ENCODE results near the gene CRYBG2. TPM values are rescaled to one million over a fixed set of nuclear protein-coding genes. Genes with fewer than 3 reads are reported as not detected.

Gene CRYBG2
- total RNA-seq, 2 donors from 2014 or later: 9.0 to 15.1 TPM

GRCh38 chr1:26350343-26350700 is 3.6 kb downstream of the CRYBG2 start:
- H3K9me3 ChIP-seq (ENCODE audit: control insufficient read depth, low read length): no peaks in the 10 kb centered on the region
- H3K27ac ChIP-seq (ENCODE audit: low read depth, low read length): peak overlapping the region; percentile 89
- peaks cover 25% of the 10 kb centered on the region for H3K4me1 Mint-ChIP-seq
- peaks cover 14% of the 10 kb centered on the region for H3K4me1 ChIP-seq (ENCODE audit: control insufficient read depth, insufficient read depth, low read length)
- H3K36me3 ChIP-seq (ENCODE audit: control insufficient read depth, insufficient read depth, low read length): no peaks in the 10 kb centered on the region
- DNase-seq: no peak
- peak overlapping the region; percentile 63 for H3K9ac ChIP-seq (ENCODE audit: extremely low read depth, low read length, poor library complexity, severe bottlenecking)
- peak overlapping the region; percentile 59 for H3K4me3 ChIP-seq (ENCODE audit: low read length)
- peak overlapping the region; percentile 90 for H3K27ac Mint-ChIP-seq
- WGBS, 2 experiments (ENCODE audit: insufficient coverage in 1 of 2, insufficient read length in 1 of 2): 64% methylated on average over 2 of the region's 2 CpGs; no CpG with 5 or more reads in 1 of the 2 experiments
- no peaks in the 10 kb centered on the region for H3K27me3 ChIP-seq (ENCODE audit: control insufficient read depth, insufficient read depth, low read length, poor library complexity, severe bottlenecking)
- H3K27me3 Mint-ChIP-seq (ENCODE audit: insufficient read depth): no peaks in the 10 kb centered on the region
- H3K4me3 Mint-ChIP-seq: peak overlapping the region; percentile 30
- H3K9me3 Mint-ChIP-seq: no peaks in the 10 kb centered on the region
- TF ChIP-seq CTCF (conservative IDR thresholded peaks at IDR 0.05): no peak
- no peaks in the 10 kb centered on the region for H3K36me3 Mint-ChIP-seq (ENCODE audit: low read depth)

- Histone ChIP-seq H3K4me3 (ENCODE audit: low read length) (no peak overlapping the region), H3K36me3 (ENCODE audit: control insufficient read depth, insufficient read depth, low read length) (no peaks in the 10 kb centered on the region), H3K4me1 (ENCODE audit: control insufficient read depth, insufficient read depth, low read length) (peaks cover 14% of the 10 kb centered on the region), H3K9ac (ENCODE audit: extremely low read depth, low read length, poor library complexity, severe bottlenecking) (peak overlapping the region; percentile 63), H3K27me3 (ENCODE audit: control insufficient read depth, insufficient read depth, low read length, poor library complexity, severe bottlenecking) (no peaks in the 10 kb centered on the region), H3K27ac (ENCODE audit: low read depth, low read length) (no peak overlapping the region), H3K9me3 (ENCODE audit: control insufficient read depth, low read length) (no peaks in the 10 kb centered on the region)
- no peak for DNase-seq
- H3K4me1 Mint-ChIP-seq: peaks cover 25% of the 10 kb centered on the region
- H3K4me3 Mint-ChIP-seq: no peak overlapping the region
- no peak for TF ChIP-seq CTCF (conservative IDR thresholded peaks at IDR 0.05)
- H3K27ac Mint-ChIP-seq: peak overlapping the region; percentile 90
- H3K27me3 Mint-ChIP-seq (ENCODE audit: insufficient read depth): no peaks in the 10 kb centered on the region
- no peaks in the 10 kb centered on the region for H3K9me3 Mint-ChIP-seq
- H3K36me3 Mint-ChIP-seq (ENCODE audit: low read depth): no peaks in the 10 kb centered on the region
- WGBS, 2 experiments (ENCODE audit: insufficient coverage in 1 of 2, insufficient read length in 1 of 2): 82 to 100% methylated on average over 1 to 5 of the region's 5 CpGs
Observed at GRCh38 chr1:26349877-26350244, 4.1 kb downstream of the CRYBG2 start.

- H3K9ac ChIP-seq (ENCODE audit: extremely low read depth, low read length, poor library complexity, severe bottlenecking): no peak overlapping the region
Observed at GRCh38 chr1:26349188-26349876, 4.6 kb downstream of the CRYBG2 start.

More at GRCh38 chr1:26349188-26349876, 4.6 kb downstream of the CRYBG2 start:
- WGBS, 2 experiments (ENCODE audit: insufficient coverage in 1 of 2, insufficient read length in 1 of 2): 91% methylated on average over 4 to 7 of the region's 7 CpGs
- Mint-ChIP-seq H3K27me3 (ENCODE audit: insufficient read depth) (no peaks in the 10 kb centered on the region), H3K27ac (no peak overlapping the region), H3K36me3 (ENCODE audit: low read depth) (no peaks in the 10 kb centered on the region), H3K4me3 (no peak overlapping the region), H3K9me3 (no peaks in the 10 kb centered on the region), H3K4me1 (peaks cover 25% of the 10 kb centered on the region)
- no peak for TF ChIP-seq CTCF (conservative IDR thresholded peaks at IDR 0.05)
- Histone ChIP-seq H3K4me3 (ENCODE audit: low read length) (no peak overlapping the region), H3K36me3 (ENCODE audit: control insufficient read depth, insufficient read depth, low read length) (no peaks in the 10 kb centered on the region), H3K4me1 (ENCODE audit: control insufficient read depth, insufficient read depth, low read length) (peaks cover 14% of the 10 kb centered on the region), H3K27ac (ENCODE audit: low read depth, low read length) (no peak overlapping the region), H3K27me3 (ENCODE audit: control insufficient read depth, insufficient read depth, low read length, poor library complexity, severe bottlenecking) (no peaks in the 10 kb centered on the region), H3K9me3 (ENCODE audit: control insufficient read depth, low read length) (no peaks in the 10 kb centered on the region)
- no peak for DNase-seq
